HG02885 (cell line): Measurements from ENCODE around the gene PRKAG3.

Experiments
- ATAC-seq: cut with Tn5 transposase; IDR thresholded peaks from one replicate; pipeline ENCODE4 v1.9.1; 2021; ENCODE audit warnings: mild to moderate bottlenecking; ENCODE audit not compliant: unreplicated experiment, poor library complexity

PRKAG3 gene

DNA sequence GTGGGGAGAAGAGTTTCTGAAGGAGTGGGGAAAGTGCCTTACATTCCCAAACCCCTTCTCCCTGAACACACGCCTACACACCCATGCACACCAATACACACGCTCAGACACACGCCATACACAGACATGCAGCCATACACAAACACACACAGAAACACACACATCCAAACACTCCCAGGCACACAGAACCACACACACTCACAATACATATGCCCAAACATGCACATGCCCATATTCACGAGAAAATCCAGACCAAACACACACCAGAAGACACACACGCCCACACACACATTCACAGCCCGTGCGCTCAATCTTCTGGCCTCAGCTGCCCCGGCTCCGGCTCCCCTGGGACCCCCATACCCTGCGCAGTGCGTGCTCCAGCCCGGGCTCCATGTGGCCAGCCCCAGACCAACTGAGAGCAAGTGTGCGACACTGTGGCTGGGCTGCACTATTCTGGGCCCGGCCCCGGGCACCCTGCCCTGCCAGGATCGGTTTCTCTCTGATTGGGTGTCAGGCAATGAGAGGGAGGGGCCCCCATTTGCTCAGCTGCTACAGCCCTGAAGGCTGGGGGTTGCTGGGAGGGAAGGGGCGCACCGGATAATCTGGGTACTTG is at the start of gene PRKAG3:
PRKAG3 (minus strand) TSS at position 426 of the 613 bp plus-strand sequence.
- ATAC-seq, result no peak

DNA sequence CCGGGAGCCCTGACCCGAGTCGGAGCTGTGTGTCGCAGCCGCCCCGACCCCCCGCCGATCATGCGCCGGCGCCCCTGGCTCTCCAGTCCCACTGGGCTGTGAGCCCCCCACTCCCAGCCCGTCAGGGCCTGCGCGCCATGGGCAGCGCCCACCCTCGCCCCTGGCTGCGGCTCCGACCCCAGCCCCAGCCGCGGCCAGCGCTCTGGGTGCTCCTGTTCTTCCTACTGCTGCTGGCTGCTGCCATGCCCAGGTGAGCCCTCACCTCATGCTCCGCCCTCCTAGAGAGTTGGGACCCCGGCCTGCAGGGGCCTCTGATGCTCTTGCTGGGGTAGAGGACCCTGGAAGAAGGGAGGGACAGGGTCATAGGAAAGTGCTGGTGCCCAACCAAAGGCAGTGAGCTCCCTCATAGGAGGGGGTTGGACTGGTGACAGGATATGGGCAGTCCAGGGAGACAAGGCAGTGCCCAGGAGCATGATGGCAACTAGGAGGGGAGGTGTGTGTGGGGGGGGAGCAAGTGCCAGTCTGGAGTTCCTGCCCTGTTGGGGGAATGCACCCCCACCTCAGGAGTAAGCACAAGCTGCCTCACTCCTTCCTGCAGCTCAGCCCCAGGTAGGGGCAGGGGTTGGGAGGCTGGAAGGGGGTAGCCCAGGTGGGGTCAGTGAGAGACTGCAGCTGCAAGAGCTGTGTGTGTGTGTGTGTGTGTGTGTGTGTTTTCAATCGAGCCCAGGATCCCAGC is 49.4 kb upstream of the PRKAG3 start:
- no peak for ATAC-seq

DNA sequence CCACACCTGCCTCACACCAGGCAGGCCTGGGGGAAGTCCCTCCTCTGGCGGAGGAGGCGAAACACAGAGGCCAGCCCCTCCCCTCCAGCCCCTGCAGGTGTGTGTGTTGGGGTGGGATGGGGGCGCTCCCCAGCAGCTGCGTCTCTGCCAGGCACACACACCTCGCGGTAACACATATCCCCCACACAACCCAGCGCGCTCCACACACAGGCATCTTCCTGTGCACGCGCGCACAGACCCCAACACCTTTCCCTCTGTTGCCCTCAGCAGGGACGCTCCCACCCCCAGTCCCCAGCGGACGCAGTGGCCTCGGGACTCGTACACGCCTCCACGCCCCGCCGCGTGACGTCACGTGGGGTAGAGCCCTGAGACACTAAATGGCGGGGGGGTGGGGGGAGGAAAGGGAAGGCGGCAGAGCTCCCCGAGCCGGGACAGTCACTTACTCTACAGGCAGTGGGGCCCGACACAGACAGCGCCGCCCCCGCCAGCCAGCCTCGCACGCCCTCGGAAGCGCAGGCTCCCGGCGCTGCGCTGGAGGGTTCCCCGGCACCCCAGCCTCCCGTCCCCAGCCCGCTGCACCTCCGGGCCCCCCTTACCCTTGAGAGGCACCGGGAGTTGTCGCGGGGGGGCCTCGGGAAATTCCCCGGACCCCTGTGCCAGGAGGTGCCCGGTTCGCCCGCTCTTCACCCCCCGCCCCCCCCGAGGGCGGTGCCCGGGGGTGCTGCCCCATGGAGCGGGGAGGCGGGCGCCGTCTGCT is 48.7 kb upstream of the PRKAG3 start, which contains the start of gene WNT10A:
WNT10A (plus strand) TSS at position 751 of the 757 bp plus-strand sequence. CDS start 144 bp downstream, outside the sequence.
- peak; percentile 76 for ATAC-seq

DNA sequence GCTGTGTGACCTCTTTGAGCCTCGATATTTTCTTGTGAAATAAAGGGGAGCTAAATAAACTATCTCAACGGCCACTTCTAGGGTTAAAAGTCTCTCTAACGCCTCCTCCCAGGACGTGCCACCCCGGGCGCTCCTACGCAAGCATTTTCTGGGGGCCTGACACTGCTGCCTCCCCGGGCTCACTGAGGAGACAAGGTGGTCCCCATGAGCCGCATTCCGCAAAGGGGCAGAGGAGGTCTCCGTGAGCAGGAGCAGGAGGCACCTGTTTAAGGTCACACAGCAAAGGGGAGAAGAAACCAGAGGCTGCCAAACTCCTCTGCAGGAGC is 48.1 kb upstream of the PRKAG3 start:
- ATAC-seq, result no peak

DNA sequence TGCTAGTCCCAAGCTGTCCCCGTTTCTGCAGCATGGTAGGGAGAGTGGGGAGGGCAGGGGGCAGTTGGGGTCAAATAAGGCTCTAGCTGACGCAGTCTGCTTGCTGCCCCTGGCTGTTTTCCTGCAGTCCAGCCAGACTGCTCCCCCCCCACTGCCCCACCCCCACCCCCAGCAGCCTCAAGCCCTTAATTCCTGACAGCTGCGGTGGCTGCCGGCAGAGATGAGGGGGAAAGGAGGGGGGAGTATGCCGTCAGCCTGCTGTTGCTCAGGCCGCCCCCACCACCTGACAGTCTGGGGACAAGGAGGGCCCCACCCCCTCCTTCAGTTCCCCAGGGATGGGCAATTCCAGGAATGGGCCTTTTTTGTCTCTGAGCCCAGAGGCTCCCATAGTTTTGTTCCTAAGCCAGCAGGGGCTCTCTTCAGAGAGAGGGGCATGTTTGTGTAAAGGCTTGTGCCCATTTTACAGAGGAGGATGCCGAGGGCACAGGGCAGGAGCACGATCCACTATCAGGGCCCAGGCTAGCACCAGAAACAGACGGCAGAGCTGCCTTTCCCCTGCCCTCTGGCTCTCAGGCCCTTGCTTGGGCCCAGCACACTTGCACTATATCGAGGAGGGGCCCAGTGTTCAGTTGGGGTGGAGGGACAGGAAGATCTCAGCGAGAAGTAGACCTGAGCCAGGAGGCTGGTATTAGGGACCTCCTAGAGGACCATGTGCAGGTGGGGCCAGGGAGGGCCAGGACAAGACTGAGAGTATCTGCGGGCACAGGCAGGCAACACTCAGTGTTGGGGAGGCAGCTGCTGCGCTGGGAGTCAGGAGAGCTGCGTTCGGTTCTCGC is 47.5 kb upstream of the PRKAG3 start:
- ATAC-seq, result no peak

DNA sequence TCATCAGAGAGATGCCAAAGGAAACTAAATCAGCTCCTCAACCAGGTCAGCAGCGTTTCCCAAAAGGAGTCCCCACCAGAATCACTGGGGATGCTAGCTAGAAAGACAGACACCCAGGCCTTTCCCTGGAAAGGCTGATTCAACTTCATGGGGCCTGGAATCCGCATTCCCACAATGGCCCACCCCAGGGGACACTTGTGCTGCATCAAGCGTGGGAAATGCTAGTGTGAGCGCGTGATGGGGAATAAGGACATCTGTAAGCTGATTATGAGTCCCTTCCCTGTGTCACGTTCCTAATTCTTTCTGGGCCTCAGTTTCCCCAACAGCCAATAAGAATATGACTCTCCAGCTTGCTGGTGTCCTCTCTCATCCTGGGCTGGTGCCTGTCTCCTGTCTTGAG is 46.9 kb upstream of the PRKAG3 start:
- no peak for ATAC-seq

DNA sequence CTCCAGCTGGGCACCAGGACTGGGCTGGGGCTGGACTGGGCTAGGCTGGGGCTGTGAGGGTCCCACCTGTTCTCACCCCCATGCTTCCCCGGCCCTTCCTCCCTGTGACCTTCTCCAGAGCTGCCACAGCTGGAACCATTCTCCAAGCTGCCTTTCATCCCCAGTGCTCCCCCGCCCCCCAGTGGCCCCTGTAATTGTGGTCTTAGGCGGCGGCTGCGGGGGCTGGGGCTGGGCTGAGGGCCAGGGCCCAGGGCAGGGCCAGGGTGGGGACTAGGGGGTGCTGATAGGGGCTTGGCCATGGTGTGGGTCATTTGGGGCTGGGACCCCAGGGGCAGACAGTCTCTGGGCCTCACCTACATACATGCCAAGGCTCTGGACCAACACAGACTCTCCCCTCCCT is 46.3 kb upstream of the PRKAG3 start:
- no peak for ATAC-seq

DNA sequence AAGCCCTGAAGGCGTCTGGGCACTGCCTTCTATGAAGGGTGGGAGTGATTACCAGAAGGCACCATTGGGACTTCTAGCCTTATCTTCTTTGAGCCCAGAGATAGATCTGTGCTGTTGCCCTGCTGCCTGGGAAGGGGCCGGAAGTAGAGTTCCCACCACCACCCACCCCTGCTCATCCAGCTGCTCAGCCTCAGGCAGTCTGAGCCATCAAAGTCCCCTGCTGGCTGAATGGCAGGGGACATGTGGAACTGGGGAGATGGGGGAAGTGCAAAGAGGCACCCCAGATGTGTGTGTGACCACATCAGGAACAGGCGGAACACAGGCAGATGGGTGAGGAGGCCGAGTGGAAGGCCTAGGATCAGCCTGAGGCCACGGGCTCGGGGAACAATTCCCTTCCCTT is 45.7 kb upstream of the PRKAG3 start:
- ATAC-seq, result no peak

DNA sequence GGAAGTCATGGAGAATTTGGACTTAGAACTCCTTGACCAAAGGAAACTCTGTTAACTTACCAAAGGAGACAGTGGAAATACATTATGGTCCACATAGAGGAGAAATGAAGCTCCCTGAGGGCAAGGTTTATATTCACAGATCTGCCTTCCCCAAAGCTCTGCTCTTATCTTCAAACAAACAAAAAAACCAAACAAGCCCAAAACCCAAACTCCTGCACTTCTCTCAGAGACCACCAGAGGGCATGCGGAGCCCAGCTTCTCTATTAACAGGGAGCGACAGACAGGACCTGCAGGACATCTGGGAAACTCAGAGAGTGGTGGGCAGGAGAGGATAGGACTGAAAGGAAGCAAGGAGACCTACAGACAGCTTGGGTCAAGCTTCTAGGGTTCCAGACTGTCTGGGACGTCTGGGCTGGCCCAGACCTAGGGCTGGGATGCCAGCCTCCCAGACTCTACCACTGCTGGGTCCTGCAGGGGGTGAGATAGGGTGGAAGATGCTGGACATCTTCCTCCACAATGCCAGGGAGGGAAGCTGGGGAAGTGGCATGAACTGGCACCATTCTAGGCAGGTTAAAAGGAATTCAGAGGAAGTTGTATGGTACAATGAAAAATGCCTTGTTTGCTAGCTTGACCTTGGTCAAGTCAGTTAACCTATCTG is 45.1 kb upstream of the PRKAG3 start:
- no peak for ATAC-seq

DNA sequence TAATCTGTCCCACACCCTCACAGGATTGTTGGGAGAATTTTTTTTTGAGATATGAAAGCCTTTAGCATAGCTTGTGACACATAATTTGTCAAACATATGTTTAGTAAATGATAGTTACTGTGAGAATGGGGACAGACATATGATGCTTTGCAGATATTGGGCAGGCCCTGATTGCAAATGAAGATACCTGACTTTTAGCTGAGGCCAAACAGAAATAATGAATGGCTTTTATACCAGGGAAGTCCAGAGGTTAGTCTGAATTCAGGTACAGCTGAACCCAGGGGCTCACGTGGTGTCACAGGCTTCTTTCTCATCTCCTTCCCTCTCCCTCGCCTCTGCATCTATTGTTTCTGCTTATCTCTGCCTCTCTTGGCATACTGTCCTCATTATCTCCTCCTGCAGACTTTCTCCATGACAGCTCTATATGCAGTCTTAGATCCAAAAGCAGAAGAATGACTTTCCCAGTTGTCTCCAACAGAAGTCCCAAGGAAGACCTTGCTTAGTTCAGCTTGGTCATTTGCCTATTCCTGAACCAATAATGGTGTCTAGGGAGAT is 44.2 kb upstream of the PRKAG3 start:
- ATAC-seq, result no peak

DNA sequence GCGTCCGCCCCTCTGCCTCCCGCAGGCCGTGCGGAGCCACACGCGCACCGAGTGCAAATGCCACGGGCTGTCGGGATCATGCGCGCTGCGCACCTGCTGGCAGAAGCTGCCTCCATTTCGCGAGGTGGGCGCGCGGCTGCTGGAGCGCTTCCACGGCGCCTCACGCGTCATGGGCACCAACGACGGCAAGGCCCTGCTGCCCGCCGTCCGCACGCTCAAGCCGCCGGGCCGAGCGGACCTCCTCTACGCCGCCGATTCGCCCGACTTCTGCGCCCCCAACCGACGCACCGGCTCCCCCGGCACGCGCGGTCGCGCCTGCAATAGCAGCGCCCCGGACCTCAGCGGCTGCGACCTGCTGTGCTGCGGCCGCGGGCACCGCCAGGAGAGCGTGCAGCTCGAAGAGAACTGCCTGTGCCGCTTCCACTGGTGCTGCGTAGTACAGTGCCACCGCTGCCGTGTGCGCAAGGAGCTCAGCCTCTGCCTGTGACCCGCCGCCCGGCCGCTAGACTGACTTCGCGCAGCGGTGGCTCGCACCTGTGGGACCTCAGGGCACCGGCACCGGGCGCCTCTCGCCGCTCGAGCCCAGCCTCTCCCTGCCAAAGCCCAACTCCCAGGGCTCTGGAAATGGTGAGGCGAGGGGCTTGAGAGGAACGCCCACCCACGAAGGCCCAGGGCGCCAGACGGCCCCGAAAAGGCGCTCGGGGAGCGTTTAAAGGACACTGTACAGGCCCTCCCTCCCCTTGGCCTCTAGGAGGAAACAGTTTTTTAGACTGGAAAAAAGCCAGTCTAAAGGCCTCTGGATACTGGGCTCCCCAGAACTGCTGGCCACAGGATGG is 42.0 kb upstream of the PRKAG3 start:
- ATAC-seq, result no peak

DNA sequence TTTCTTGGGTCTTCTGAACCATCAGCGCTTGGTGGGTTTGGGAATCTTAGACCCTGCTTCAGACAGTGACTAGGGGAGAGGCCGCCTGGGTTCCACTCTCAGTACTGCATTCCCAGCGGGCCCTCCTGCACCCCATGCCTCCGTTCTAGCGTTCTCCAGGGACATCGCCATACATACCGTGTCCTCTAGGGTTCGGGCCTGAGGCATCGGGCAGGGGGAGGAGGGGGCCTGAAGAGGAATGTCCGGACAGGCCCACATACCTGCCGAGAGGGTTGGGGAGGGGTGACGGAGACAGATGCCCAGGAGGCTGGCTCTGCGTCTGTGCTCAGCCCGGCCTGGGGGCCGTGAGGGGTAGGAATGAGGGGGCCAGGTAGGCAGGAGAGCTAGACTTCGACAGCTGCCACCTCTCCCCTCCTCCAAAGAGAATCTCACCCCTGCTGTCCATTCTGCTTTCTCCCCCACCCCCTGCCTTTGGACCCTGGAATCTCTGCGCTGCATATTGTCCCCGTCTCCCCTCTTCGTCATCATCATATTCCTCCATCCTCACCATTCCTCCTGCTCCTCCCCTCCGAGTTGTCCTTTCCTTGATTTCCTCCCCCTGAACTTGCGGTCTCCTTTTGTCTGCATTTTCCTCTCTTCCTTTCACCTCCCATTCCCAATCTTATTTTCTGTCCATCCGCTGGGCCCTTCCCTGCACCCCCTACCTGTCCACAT is 41.2 kb upstream of the PRKAG3 start:
- ATAC-seq, result no peak

DNA sequence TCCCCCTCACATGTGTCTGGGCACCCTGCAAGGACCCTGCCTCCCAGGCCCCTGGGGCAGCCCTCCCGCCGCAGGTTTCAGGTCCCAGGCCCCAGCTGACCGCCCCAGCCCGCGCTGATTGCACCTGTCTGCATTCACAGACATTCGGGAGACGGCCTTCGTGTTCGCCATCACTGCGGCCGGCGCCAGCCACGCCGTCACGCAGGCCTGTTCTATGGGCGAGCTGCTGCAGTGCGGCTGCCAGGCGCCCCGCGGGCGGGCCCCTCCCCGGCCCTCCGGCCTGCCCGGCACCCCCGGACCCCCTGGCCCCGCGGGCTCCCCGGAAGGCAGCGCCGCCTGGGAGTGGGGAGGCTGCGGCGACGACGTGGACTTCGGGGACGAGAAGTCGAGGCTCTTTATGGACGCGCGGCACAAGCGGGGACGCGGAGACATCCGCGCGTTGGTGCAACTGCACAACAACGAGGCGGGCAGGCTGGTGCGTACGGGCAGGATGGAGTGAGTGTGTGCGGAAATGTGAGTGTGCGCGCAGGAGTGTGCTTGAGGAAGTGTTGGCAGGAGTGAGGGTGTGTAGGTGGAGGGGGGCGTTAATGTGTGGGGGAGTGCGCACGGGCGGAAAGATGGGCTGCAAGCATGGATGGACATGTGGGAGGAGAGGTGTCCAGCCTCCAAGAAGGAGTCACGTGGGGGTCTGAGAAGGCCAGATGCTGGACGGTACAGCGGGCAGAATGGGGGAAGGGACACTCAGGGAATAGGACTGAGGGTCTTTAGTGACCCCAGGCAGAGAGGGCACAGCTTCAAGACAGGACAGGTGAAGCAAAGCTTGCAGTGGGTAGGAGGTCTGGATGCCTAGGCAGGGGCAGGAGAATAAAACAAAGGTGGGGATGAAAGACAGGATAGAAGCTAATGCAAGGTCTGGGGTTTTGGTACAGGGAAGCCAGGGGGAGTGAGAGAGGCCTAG is 40.0 kb upstream of the PRKAG3 start:
- ATAC-seq, result no peak

DNA sequence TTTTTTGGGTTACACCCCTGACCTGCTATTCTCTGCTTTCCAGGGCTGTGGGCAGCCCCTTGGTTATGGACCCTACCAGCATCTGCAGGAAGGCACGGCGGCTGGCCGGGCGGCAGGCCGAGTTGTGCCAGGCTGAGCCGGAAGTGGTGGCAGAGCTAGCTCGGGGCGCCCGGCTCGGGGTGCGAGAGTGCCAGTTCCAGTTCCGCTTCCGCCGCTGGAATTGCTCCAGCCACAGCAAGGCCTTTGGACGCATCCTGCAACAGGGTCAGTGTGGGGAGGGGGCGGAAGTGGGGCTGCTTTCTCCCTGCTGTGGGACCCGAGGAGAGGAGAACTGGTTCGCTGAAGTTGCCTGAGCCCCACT is 39.4 kb upstream of the PRKAG3 start:
- no peak for ATAC-seq

DNA sequence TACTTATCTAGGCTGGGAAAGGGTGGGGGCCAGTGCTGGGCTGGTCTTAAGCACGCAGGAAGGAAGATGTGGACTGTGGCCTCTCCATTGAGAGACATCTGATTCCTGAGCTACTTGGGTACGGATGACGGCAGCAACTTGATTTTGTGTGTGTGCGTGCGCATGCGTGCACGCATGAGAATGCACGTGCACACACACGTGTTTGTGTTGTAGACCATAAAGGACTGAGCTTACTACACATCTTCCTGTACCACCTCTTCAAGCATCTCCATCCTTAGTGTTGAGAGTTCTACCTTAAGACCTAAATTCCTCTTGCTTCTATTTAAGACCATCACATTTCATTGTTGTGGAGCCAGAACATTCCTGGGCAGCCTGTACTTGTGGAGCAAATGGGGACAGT is 37.5 kb upstream of the PRKAG3 start:
- ATAC-seq, result no peak

DNA sequence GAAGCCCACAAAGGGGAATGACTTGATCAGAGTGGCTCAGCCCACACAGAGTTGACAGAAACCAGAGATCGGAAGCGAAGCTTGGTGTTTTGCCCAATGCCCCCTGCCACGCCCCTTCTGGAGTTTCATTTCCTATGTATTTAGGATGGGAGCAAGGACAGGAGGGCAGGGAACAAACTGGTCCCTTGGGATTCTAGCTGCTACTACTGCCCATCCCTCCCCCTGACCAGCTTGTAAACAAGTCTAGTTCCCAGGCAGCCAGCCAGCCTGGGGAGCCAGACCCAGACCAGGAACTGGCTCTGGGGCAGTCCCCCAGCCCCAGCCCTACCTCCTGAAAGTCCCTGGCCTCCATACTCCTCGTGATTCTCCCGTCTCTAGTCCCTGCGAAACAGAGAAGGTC is 36.3 kb upstream of the PRKAG3 start:
- no peak for ATAC-seq

DNA sequence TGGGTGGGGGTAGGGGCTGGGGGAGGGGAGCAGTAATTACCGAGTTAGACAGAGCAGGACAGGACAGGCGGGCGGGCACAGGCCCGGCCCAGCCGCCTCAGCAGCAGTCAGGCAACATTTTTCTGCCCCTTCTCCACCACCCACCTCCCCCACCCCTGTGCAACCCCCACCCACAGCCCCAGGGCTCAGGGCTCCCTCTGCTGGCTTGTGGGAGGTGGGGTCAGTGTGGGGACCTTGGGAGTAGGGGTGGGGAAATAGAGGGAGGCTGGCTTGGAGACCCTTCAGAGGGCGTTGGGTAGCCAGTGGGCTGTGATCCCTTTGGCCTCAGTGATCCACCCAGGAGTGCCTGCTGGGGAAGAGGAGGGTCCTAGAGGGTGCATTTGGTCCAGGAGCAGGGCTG is 34.4 kb upstream of the PRKAG3 start:
- ATAC-seq, result no peak
